Breast epithelium (tissue), 4 donors: ENCODE results near the gene TAAR1. TPM values are rescaled to one million over a fixed set of nuclear protein-coding genes. Genes with fewer than 3 reads are reported as not detected.
A peak's percentile ranks its signal among the peaks of the same experiment; 100 is the strongest.

Source experiments
- DNase-seq, 2 donors: peaks; one replicate each; pipeline ENCODE4 v3.0.0-alpha.2; 2019; ENCODE audit warnings: low spot score in 2 of 2
- H3K27ac ChIP-seq, 2 donors: fragments of 200-600 bp; sonication (generic) in 1 of 2; one replicate each; pipeline ENCODE4 v1.5.1; 2016 to 2019; ENCODE audit warnings: mild to moderate bottlenecking in 1 of 2
- H3K27me3 ChIP-seq, 2 donors: fragments of 200-600 bp; sonication (generic) in 1 of 2; one replicate each; pipeline versions ENCODE4 v1.5.1 to v1.6.0; 2017 to 2019; ENCODE audit warnings: control low read depth in 1 of 2, mild to moderate bottlenecking in 1 of 2
- H3K36me3 ChIP-seq: fragments of 200-600 bp; one replicate; pipeline ENCODE4 v1.5.1; 2019
- H3K4me1 ChIP-seq, 2 donors: fragments of 200-600 bp; sonication (generic); one replicate each; pipeline ENCODE4 v1.5.1; 2016 to 2019; ENCODE audit warnings: control low read depth in 1 of 2
- H3K4me3 ChIP-seq, 3 donors: fragments of 200-600 bp; sonication (generic); 1 replicate in 2 of 3; 2 replicates in 1 of 3; pipeline ENCODE4 v1.5.1; 2016 to 2019; ENCODE audit warnings: mild to moderate bottlenecking in 3 of 3, moderate library complexity in 2 of 3
- H3K9me3 ChIP-seq, 2 donors: fragments of 200-600 bp; sonication (generic) in 1 of 2; one replicate each; pipeline ENCODE4 v1.5.1; 2016 to 2019; ENCODE audit warnings: control low read depth in 1 of 2
- CTCF ChIP-seq, 3 donors: fragments of 450-650 bp; IDR thresholded peaks; one replicate each; pipeline ENCODE4 v1.5.1; 2016 to 2017; ENCODE audit warnings: antibody characterized with exemption in 3 of 3, mild to moderate bottlenecking in 3 of 3, moderate library complexity in 3 of 3
- POLR2A ChIP-seq: fragments of 450-650 bp; IDR thresholded peaks from one replicate; pipeline ENCODE4 v1.6.1; 2016; ENCODE audit warnings: antibody characterized with exemption, mild to moderate bottlenecking, moderate library complexity
- POLR2AphosphoS5 ChIP-seq, 3 donors: sonication (generic); formaldehyde crosslinking; IDR thresholded peaks; one replicate each; pipeline ENCODE4 v1.6.1; 2017; ENCODE audit warnings: antibody characterized with exemption in 3 of 3
- intact Hi-C: fragments of 100-400 bp; cut with DNase I; formaldehyde crosslinking; loops from one replicate; pipeline ENCODE4 v1.15.1; 2023; ENCODE audit warnings: low total_unique reads
- total RNA-seq, 3 donors: library from RNA; depleted of rRNA; stranded (reverse); fragments of >200 nt; gene quantifications; one replicate each; pipeline ENCODE4 v1.1.0, GENCODE V29; 2016

The TAAR1 gene
- total RNA-seq, 3 donors from 2014 or later = not detected

- Histone ChIP-seq H3K27ac (no peak within 1 kb of the TSS), H3K36me3 (no peaks in the 10 kb centered on the region), H3K4me1 (no peaks in the 10 kb centered on the region), H3K9me3 (peaks cover 0 to 10% of the 10 kb centered on the region in 2 donors), H3K27me3 (no peaks in the 10 kb centered on the region), H3K4me3 (no peak within 1 kb of the TSS)
- intact Hi-C loops = no loop called here
- TF ChIP-seq POLR2A (no peak), CTCF (IDR thresholded peaks at IDR 0.05) (no peak), POLR2AphosphoS5 (IDR thresholded peaks at IDR 0.05) (no peak)
- no peak for DNase-seq
These were observed 34.8 kb downstream of the TAAR1 start, which contains the start of gene TAAR2 for GRCh38 chr6:132624175-132624574. TAAR2 (minus strand) TSS chr6:132624275; CDS start chr6:132624275, 0 bp downstream.

- Histone ChIP-seq H3K4me1 (no peaks in the 10 kb centered on the region), H3K9me3 (peaks cover 0 to 8% of the 10 kb centered on the region in 2 donors), H3K27ac (no peak overlapping the region), H3K27me3 (no peaks in the 10 kb centered on the region), H3K4me3 (no peak overlapping the region), H3K36me3 (no peaks in the 10 kb centered on the region)
- intact Hi-C loops = no loop called here
- TF ChIP-seq POLR2AphosphoS5 (IDR thresholded peaks at IDR 0.05) (no peak), POLR2A (no peak), CTCF (IDR thresholded peaks at IDR 0.05) (no peak)
- no peak for DNase-seq
These were observed 35.7 kb downstream of the TAAR1 start for GRCh38 chr6:132623106-132623845.

DNA sequence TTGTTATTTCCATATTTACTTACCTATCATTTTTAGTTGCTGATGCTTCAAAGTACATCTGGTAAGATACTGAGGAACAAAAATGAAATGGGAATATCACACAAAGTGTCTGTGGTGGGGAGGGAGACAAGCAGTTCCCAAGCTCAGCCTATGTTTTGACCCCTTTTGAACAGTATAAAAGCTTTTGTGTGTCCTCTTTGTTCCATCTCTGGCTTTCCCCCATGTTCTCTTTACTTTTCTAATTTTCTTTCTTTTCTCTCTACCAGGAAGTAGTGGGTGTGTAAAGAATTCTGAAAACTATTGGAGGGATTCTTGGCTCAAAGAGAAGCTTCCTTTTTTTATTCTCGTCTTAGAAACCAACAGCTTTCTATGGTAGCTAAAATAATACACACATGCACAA, 42.3 kb downstream of the TAAR1 start:
- no peak for DNase-seq

GRCh38 chr6:132614554-132614953, 44.4 kb downstream of the TAAR1 start:
- H3K4me3 ChIP-seq = peak overlapping the region in 1 of 3 donors; percentile 20
- intact Hi-C loops = no loop called here
- TF ChIP-seq POLR2AphosphoS5 (IDR thresholded peaks at IDR 0.05) (no peak), CTCF (IDR thresholded peaks at IDR 0.05) (no peak), POLR2A (no peak)
- H3K36me3 ChIP-seq = no peaks in the 10 kb centered on the region
- H3K27ac ChIP-seq = no peak overlapping the region
- no peaks in the 10 kb centered on the region for H3K27me3 ChIP-seq
- no peak for DNase-seq
- no peaks in the 10 kb centered on the region for H3K9me3 ChIP-seq
- H3K4me1 ChIP-seq = no peaks in the 10 kb centered on the region

More for the DNA sequence above, 42.3 kb downstream of the TAAR1 start:
- Histone ChIP-seq H3K27me3 (no peaks in the 10 kb centered on the region), H3K9me3 (no peaks in the 10 kb centered on the region), H3K4me1 (no peaks in the 10 kb centered on the region), H3K4me3 (no peak overlapping the region), H3K36me3 (no peaks in the 10 kb centered on the region), H3K27ac (no peak overlapping the region)
- intact Hi-C loops = no loop called here
- TF ChIP-seq POLR2AphosphoS5 (IDR thresholded peaks at IDR 0.05) (no peak), CTCF (IDR thresholded peaks at IDR 0.05) (no peak), POLR2A (no peak)

GRCh38 chr6:132612449-132613108, 46.4 kb downstream of the TAAR1 start:
- Histone ChIP-seq H3K27me3 (no peaks in the 10 kb centered on the region), H3K36me3 (no peaks in the 10 kb centered on the region), H3K4me3 (no peak overlapping the region), H3K9me3 (no peaks in the 10 kb centered on the region), H3K4me1 (no peaks in the 10 kb centered on the region), H3K27ac (no peak overlapping the region)
- DNase-seq = no peak
- intact Hi-C loops = no loop called here
- TF ChIP-seq POLR2A (no peak), CTCF (IDR thresholded peaks at IDR 0.05) (no peak), POLR2AphosphoS5 (IDR thresholded peaks at IDR 0.05) (no peak)
